T-helper 2 cell treated with Interferon-gamma antibody and Interleukin-4, amounts not matched to agents 100 ng/mL and 5 ng/mL, for 36 hours (primary cell): ENCODE data around the gene ZFAND6. TPM values are rescaled to one million over a fixed set of nuclear protein-coding genes. Genes with fewer than 3 reads are reported as not detected.

Experiments used
- intact Hi-C: fragments of 100-400 bp; cut with micrococcal nuclease; formaldehyde crosslinking; loops from one replicate; pipeline ENCODE4 v1.15.1; 2023
- total RNA-seq: library from RNA; stranded (reverse); gene quantifications from 2 replicates; pipeline ENCODE4 v1.2.3, GENCODE V29; 2022

The ZFAND6 gene
- total RNA-seq, 1 donor from 2014 or later, result 49.6 TPM

GRCh38 chr15:80163897-80164296 lies 104.4 kb downstream of the ZFAND6 start:
- intact Hi-C loops, result no loop called here

DNA sequence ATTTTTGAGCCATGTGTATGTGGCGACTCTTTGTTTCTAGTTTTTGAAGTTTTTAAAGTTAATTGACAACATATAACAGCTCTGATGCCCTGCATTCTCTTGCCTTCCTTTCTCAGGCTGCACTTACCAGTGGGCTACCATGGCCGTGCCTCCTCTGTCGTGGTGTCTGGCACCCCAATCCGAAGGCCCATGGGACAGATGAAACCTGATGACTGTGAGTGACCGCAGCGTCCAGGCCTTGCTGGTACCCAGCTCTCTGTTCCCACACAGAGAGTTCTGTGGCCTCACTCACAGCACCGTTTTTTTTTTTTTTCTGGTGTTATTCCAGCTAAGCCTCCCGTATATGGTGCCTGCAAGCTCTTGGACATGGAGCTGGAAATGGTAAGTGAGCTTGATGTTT lies 108.5 kb downstream of the ZFAND6 start:
- intact Hi-C loops, result no loop called here

- intact Hi-C loops, result no loop called here
Measured at GRCh38 chr15:80168421-80168820, 108.9 kb downstream of the ZFAND6 start.

- intact Hi-C loops, result loop anchor here (5.0 to 10.0 kb wide), 2 partner anchors 175 to 308 kb away; no protein-coding TSS in a partner anchor
Measured at GRCh38 chr15:80169768-80170357, 110.4 kb downstream of the ZFAND6 start.

DNA sequence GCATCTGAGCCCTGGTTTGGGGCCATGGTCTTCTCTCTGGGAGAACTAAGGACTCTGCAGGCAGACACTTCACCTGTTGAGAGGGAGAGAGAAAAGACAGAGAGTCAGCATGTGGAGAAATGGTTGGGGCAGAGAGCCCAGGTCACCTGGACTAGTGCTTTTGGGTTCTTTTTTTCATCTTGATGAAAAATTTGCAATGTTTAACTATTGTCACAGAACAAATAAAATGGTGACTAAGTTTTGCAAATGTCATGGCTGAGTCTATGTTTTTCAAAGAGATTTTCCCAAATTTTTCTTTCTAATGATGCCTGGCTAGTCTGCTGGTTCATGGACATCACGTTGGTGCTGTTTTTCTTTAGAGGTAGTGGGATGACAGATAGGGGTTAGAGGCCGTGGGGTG lies 111.1 kb downstream of the ZFAND6 start:
- intact Hi-C loops, result loop anchor here (5.0 to 10.0 kb wide), 2 partner anchors 176 to 308 kb away; no protein-coding TSS in a partner anchor

DNA sequence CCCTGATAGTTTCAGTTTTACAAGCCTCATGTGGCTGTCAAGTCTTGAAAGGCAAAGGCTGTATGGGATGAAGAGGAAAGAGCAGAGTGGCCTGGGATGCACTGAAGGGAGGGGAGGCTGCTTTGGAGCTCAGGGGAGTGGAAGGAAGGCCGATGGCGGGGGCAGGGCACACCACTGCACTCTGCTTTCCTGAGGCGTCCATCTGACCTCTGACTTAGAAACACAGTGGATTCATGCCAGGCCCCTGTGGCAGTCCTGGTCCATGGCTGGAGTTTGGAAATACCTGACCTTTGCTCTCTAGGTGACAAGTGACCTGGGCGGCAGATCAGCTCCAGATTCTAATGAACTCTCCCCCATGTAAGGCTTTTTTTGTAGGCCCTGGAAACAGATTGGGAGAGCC lies 112.3 kb downstream of the ZFAND6 start:
- intact Hi-C loops, result loop anchor here (5.0 to 10.0 kb wide), 2 partner anchors 177 to 309 kb away; no protein-coding TSS in a partner anchor

DNA sequence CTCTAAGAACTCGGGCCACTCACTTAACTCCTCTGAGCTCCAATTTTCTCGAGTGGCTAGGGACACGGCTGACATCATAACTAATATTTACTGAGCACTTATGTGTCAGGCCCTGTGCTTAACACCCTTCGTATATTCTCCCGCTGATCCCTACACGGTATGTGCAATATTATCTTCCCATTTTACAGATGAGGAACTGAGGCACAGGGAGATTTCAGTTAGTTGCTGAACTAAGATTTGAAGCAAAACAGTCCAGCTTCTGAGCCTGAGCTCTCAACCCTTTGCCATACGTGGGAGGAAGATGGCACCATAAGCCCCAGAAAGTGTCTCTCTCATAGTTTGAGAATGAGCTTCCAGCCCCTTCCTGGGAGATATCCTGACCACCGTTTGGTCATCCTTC lies 112.9 kb downstream of the ZFAND6 start:
- intact Hi-C loops, result loop anchor here (5.0 to 10.0 kb wide), 2 partner anchors 178 to 310 kb away; no protein-coding TSS in a partner anchor

DNA sequence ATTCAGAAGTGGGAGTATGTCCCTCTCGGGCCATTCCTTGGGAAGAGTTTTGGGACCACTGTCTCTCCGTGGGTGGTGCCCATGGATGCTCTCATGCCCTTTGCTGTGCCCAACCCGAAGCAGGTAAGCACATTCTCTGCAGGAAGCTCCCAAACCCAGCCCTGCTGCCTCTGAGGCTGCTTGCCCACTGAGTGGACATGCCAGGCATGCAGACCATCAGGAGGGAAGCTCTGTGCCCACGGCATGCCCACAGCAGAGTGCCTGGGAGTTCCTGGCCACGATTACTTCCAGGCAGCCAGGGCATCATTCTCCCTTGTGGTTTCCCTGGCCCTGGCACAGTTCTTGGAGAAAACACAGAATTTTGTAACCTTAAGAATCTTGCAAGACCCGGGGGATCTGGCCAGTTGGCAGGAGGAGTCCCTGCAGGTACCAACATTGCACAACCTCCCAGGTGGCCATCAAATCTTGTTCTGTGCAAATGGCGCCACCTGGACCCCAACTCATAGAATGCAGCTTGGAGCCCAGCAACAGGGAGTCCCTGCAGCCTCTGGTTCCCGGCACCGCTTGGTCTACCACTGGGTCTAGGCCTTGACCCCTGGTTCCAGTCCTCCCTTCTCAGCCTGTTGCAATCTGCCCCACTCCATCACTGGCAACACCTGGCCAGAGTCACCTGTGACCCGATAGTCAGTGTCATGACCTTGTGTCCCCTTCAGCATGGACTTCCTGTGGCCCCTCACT lies 113.7 kb downstream of the ZFAND6 start:
- intact Hi-C loops, result loop anchor here (1.0 to 10.0 kb wide), 4 partner anchors 21 to 311 kb away; partner anchors contain the start of gene FAH

- intact Hi-C loops, result loop anchor here (5.0 to 10.0 kb wide), 2 partner anchors 179 to 312 kb away; no protein-coding TSS in a partner anchor
Measured at GRCh38 chr15:80174017-80174746, 114.7 kb downstream of the ZFAND6 start.

DNA sequence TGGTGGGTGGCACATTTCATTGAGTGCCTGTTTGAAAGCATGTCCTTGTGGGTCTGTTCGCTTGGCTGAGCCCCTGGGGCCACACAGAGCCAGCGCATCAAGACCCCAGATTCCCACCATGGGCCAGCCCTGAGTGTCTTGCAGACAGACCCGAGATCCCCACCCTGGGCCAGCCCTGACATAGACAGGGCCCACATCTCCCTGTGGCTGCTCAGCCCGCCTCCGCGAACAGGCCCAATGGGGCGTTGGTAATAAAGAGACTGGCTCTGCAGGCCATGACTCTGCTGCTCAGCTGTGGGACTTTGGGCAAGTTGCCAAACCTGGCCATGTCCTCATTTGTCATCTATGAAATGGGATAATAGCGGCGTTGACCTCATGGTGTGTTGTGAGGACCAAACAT lies 116.0 kb downstream of the ZFAND6 start:
- intact Hi-C loops, result loop anchor here (10.0 kb wide), 1 partner anchor 181 kb away; no protein-coding TSS in a partner anchor

DNA sequence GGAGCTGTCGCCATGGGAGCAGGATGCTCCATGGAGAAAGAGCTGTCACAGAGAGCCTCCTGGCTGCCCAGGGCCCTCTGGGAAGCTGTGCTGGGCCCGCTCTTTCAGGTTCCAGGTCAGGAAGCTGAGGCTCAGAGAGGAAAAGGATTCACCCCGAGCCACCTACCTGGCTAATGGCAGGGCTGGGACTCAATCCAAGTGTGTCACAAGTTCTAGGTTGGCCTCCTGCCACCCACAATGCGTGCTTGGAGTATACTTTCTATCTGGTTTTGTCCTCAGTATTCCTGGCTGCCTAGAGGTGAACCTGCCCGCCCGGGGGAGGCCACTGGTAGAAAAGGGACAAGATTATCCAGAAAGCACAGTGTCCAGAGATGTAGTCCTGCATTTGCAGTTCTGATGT lies 117.0 kb downstream of the ZFAND6 start:
- intact Hi-C loops, result loop anchor here (10.0 kb wide), 1 partner anchor 182 kb away; no protein-coding TSS in a partner anchor

DNA sequence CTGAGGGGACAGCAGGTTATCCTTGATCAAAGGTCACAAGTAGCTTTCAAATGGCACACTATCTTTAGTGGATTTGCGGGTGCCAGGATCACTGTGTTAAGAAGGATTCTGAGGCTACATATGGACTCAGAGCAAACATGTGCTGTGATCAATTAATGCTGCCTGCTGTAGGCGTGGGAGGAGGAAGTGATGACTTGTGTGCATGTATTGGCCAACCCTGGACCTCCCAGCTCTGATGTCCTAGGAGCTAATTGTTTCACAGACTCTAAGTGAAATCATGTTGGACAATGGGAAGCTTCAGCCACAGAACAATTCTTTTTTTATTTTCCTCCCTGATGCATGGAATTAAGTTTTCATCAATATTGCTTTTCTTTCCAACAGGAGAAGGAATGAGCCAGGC lies 117.7 kb downstream of the ZFAND6 start:
- intact Hi-C loops, result loop anchor here (10.0 kb wide), 1 partner anchor 182 kb away; no protein-coding TSS in a partner anchor

DNA sequence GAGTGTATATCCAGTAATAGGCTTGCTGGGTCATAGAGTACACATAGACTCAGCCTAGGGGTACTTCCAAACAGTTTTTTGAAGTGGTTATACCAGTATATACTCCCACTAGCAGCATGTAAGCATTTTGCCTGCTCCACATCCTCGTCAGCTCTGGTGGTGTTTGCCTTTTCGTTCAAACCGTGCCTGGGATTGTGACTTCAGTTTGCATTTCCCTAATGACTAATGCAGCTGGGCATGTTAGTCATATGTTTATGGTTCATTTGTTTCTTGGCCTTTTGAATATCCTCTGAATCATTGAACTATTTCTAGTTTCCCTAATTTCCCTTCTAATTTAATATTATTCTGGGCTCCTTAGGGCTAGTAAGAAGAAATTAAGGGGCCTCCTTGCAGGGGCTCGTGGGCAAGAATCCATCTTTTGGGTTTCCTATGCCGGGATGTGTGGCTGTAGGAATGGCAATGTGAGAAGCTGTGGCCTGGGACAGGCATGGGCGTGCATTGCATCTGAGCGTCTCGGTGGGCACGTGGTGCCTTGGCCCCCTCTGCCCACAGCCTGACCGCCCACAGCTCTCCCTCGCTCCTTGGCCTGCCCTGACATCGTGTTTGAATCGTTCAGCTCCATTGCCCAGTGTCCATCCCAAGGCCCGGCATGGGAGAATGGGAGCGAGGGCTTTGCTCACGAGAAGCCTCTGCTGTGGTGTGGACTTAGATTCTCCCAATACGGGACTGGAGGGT lies 119.7 kb downstream of the ZFAND6 start:
- intact Hi-C loops, result loop anchor here (10.0 kb wide), 1 partner anchor 184 kb away; no protein-coding TSS in a partner anchor

DNA sequence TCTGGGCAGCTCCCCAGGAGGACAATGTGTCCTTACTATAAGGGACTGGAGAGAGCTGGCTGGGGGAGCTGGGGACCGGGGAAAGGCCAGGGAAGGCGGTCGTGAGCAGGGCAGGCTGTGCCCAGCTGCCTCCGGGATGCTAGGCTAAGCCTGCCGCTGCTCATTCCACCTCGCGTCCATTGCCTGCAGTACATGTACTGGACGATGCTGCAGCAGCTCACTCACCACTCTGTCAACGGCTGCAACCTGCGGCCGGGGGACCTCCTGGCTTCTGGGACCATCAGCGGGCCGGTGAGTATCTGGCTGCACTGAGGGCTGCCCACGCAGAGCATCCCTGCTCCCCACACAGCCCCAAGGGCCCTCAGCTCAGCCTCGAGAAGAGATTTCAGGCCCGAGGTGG lies 120.5 kb downstream of the ZFAND6 start:
- intact Hi-C loops, result loop anchor here (10.0 kb wide), 1 partner anchor 185 kb away; no protein-coding TSS in a partner anchor

- intact Hi-C loops, result no loop called here
Measured at GRCh38 chr15:80180468-80180867, 121.0 kb downstream of the ZFAND6 start.

DNA sequence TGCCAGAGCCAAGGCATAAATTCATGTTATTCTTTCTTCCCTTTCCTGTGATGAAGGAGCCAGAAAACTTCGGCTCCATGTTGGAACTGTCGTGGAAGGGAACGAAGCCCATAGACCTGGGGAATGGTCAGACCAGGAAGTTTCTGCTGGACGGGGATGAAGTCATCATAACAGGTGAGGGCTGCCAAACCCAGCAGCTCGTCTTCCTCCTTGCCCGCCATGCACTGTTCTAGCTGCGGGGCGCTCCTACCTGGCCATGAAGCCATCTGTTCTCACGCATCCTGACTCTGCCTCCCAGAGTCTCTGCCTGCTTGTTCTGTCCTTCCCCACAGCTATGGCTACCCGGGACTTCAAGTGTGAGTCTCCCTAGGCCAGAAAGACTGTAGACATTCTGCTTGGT lies 121.5 kb downstream of the ZFAND6 start:
- intact Hi-C loops, result no loop called here

- intact Hi-C loops, result no loop called here
Measured at GRCh38 chr15:80182611-80183261, 123.3 kb downstream of the ZFAND6 start.

DNA sequence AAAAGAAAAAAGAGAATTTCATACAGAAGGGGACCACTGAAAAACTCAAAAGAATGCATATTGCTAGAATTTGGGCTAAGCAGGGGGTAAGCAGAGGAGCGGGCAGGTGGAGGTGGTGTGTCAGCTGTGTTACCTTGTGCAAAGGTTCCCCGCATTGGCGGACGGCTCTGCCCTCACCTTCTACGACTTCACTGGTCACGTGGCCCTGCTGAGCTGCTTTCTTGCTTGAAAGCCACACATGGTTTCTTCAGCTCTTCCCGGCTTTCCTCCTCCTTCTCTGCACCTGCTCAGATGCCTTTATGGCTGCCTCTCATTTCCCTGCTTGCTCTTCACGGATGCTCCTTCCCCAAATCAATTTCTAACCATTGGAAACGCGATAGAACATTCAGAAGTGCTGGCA lies 123.8 kb downstream of the ZFAND6 start:
- intact Hi-C loops, result no loop called here

DNA sequence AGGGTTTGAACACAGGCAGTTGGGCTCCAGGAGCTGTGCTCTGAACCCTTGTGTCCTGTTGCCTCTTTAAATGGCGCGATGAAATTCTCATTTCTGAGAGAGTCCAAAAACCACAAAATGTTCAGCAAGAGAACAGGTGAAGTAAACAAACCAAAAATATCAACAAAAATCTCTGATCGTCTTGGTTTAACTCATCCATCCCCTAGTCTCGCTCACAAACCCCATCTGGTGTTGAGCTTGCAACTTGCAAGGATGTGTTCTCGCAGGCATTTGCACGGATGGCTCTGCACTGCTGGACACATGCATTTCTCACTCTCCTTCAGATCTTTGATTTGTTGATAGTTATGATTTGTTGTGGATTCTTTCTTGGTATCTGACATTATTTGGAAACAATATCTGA lies 124.4 kb downstream of the ZFAND6 start:
- intact Hi-C loops, result no loop called here

DNA sequence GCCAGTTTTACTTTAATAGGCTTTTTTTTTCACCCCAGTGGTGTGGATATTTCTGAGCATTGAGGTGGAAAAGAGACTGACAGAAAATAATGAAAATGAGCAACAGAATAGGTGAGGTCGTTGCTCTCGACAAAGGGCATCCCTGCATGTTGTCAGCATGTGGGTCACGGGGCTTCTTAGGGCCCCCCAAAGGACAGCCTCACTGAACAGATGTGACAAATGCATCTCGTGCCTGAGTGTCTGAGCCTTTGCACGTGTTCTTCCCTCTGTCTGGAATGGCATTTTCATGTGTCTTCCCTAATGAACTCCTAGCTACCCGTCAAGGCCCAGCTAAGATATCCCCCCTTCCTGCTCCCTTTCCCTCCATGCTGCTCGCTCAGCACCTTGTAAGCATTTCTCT lies 125.1 kb downstream of the ZFAND6 start:
- intact Hi-C loops, result no loop called here
